KOPT-K1 (cell line): ENCODE data around the gene KCNJ16.

Experiments used
- H3K27ac ChIP-seq: fragments of 200-600 bp; sonication (generic); 2 replicates; pipeline ENCODE4 v1.5.1; 2016; ENCODE audit warnings: antibody characterized with exemption, mild to moderate bottlenecking, low read depth, low read length; ENCODE audit not compliant: poor library complexity, severe bottlenecking
- H3K36me3 ChIP-seq: fragments of 200-600 bp; sonication (generic); 2 replicates; pipeline ENCODE4 v1.5.1; 2017; ENCODE audit warnings: antibody characterized with exemption, mild to moderate bottlenecking, low read length, moderate library complexity; ENCODE audit not compliant: insufficient read depth
- H3K9me3 ChIP-seq: fragments of 200-600 bp; sonication (generic); 2 replicates; pipeline ENCODE4 v1.5.1; 2017; ENCODE audit warnings: antibody characterized with exemption, low read length, mild to moderate bottlenecking; ENCODE audit not compliant: insufficient read depth, poor library complexity, severe bottlenecking

Gene KCNJ16

GRCh38 chr17:70053241-70054234 lies 21.5 kb upstream of the KCNJ16 start:
- H3K27ac ChIP-seq = no peak overlapping the region
- no peaks in the 10 kb centered on the region for H3K36me3 ChIP-seq
- H3K9me3 ChIP-seq = no peaks in the 10 kb centered on the region

- Histone ChIP-seq H3K9me3 (no peaks in the 10 kb centered on the region), H3K27ac (no peak overlapping the region), H3K36me3 (no peaks in the 10 kb centered on the region)
Measured at GRCh38 chr17:70055000-70055399, 20.0 kb upstream of the KCNJ16 start.

GRCh38 chr17:70059071-70059470 lies 16.0 kb upstream of the KCNJ16 start:
- Histone ChIP-seq H3K27ac (no peak overlapping the region), H3K36me3 (no peaks in the 10 kb centered on the region), H3K9me3 (no peaks in the 10 kb centered on the region)

- H3K36me3 ChIP-seq = no peaks in the 10 kb centered on the region
- H3K27ac ChIP-seq = no peak overlapping the region
- H3K9me3 ChIP-seq = no peaks in the 10 kb centered on the region
Measured at GRCh38 chr17:70059649-70060048, 15.4 kb upstream of the KCNJ16 start.

GRCh38 chr17:70060415-70060814 lies 14.6 kb upstream of the KCNJ16 start:
- Histone ChIP-seq H3K9me3 (no peaks in the 10 kb centered on the region), H3K27ac (no peak overlapping the region), H3K36me3 (no peaks in the 10 kb centered on the region)

GRCh38 chr17:70067134-70067533 lies 7.9 kb upstream of the KCNJ16 start:
- no peaks in the 10 kb centered on the region for H3K9me3 ChIP-seq
- H3K36me3 ChIP-seq = no peaks in the 10 kb centered on the region
- no peak overlapping the region for H3K27ac ChIP-seq

- H3K36me3 ChIP-seq = no peaks in the 10 kb centered on the region
Measured at GRCh38 chr17:70070305-70071027, 4.6 kb upstream of the KCNJ16 start.

GRCh38 chr17:70071127-70071526 lies 3.9 kb upstream of the KCNJ16 start:
- H3K9me3 ChIP-seq = no peaks in the 10 kb centered on the region
- H3K36me3 ChIP-seq = no peaks in the 10 kb centered on the region
- H3K27ac ChIP-seq = no peak overlapping the region

More at GRCh38 chr17:70070305-70071027, 4.6 kb upstream of the KCNJ16 start:
- Histone ChIP-seq H3K9me3 (no peaks in the 10 kb centered on the region), H3K27ac (no peak overlapping the region)

GRCh38 chr17:70071620-70072019 lies 3.4 kb upstream of the KCNJ16 start:
- no peak overlapping the region for H3K27ac ChIP-seq
- no peaks in the 10 kb centered on the region for H3K36me3 ChIP-seq
- no peaks in the 10 kb centered on the region for H3K9me3 ChIP-seq

GRCh38 chr17:70072546-70073309 lies 2.3 kb upstream of the KCNJ16 start:
- no peak overlapping the region for H3K27ac ChIP-seq
- no peaks in the 10 kb centered on the region for H3K36me3 ChIP-seq
- H3K9me3 ChIP-seq = no peaks in the 10 kb centered on the region

GRCh38 chr17:70073310-70073709 lies 1.7 kb upstream of the KCNJ16 start:
- Histone ChIP-seq H3K27ac (no peak overlapping the region), H3K36me3 (no peaks in the 10 kb centered on the region), H3K9me3 (no peaks in the 10 kb centered on the region)

- H3K27ac ChIP-seq = no peak overlapping the region
- H3K9me3 ChIP-seq = no peaks in the 10 kb centered on the region
- H3K36me3 ChIP-seq = no peaks in the 10 kb centered on the region
Measured at GRCh38 chr17:70073799-70074198, 1.2 kb upstream of the KCNJ16 start.

GRCh38 chr17:70074236-70074830 lies 692 bp upstream of the KCNJ16 start:
- Histone ChIP-seq H3K27ac (no peak overlapping the region), H3K36me3 (no peaks in the 10 kb centered on the region)

GRCh38 chr17:70076189-70076588 lies 1.2 kb downstream of the KCNJ16 start:
- no peak overlapping the region for H3K27ac ChIP-seq
- H3K9me3 ChIP-seq = no peaks in the 10 kb centered on the region
- H3K36me3 ChIP-seq = no peaks in the 10 kb centered on the region

More at GRCh38 chr17:70074236-70074830, 692 bp upstream of the KCNJ16 start:
- no peaks in the 10 kb centered on the region for H3K9me3 ChIP-seq
